Type B pancreatic cell (in vitro differentiated cells): ENCODE results near the gene C14orf132. TPM values are rescaled to one million over a fixed set of nuclear protein-coding genes. Genes with fewer than 3 reads are reported as not detected.

Experiments used
- DNase-seq: peaks from one replicate; pipeline ENCODE4 v3.0.0; 2021; ENCODE audit warnings: mixed read lengths; ENCODE audit not compliant: unreplicated experiment; ENCODE audit errors: extremely low spot score
- H3K27ac Mint-ChIP-seq: 2 replicates; pipeline ENCODE4 v1.8.0; 2021; ENCODE audit warnings: mild to moderate bottlenecking, mixed read lengths
- H3K27me3 Mint-ChIP-seq: 2 replicates; pipeline ENCODE4 v1.8.0; 2021; ENCODE audit warnings: mixed read lengths
- H3K36me3 Mint-ChIP-seq: 2 replicates; pipeline ENCODE4 v1.8.0; 2021; ENCODE audit warnings: mixed read lengths
- H3K4me1 Mint-ChIP-seq: one replicate; pipeline ENCODE4 v1.8.0; 2021; ENCODE audit warnings: mixed read lengths; ENCODE audit not compliant: unreplicated experiment
- H3K4me3 Mint-ChIP-seq: 2 replicates; pipeline ENCODE4 v1.8.0; 2021; ENCODE audit warnings: mild to moderate bottlenecking, mixed read lengths
- H3K9me3 Mint-ChIP-seq: 2 replicates; pipeline ENCODE4 v1.8.0; 2021; ENCODE audit warnings: mixed read lengths
- CTCF ChIP-seq: fragments of 200-600 bp; sonication (generic); conservative IDR thresholded peaks from 2 replicates; pipeline ENCODE4 v1.5.0; 2021; ENCODE audit warnings: antibody characterized with exemption, mild to moderate bottlenecking
- total RNA-seq: library from RNA; stranded (reverse); gene quantifications from 2 replicates; pipeline ENCODE4 v1.2.1, GENCODE V29; 2021; ENCODE audit warnings: low replicate concordance

C14orf132 gene
- total RNA-seq, 1 donor from 2014 or later: 57.4 TPM

- Mint-ChIP-seq H3K27ac (no peak overlapping the region), H3K4me3 (no peak overlapping the region), H3K4me1 (peaks cover 30% of the 10 kb centered on the region), H3K27me3 (no peaks in the 10 kb centered on the region), H3K36me3 (peaks cover 9% of the 10 kb centered on the region), H3K9me3 (no peaks in the 10 kb centered on the region)
- DNase-seq: no peak
- TF ChIP-seq CTCF: no peak
Measured at GRCh38 chr14:96051231-96051630, 12.1 kb downstream of the C14orf132 start.

- peak; percentile 29 for TF ChIP-seq CTCF
- DNase-seq: no peak
- H3K27ac Mint-ChIP-seq: no peak overlapping the region
- H3K36me3 Mint-ChIP-seq: peaks cover 9% of the 10 kb centered on the region
- peaks cover 37% of the 10 kb centered on the region for H3K4me1 Mint-ChIP-seq
- H3K4me3 Mint-ChIP-seq: no peak overlapping the region
- no peaks in the 10 kb centered on the region for H3K9me3 Mint-ChIP-seq
- no peaks in the 10 kb centered on the region for H3K27me3 Mint-ChIP-seq
Measured at GRCh38 chr14:96051642-96052540, 12.7 kb downstream of the C14orf132 start.

- Mint-ChIP-seq H3K9me3 (no peaks in the 10 kb centered on the region), H3K4me1 (peaks cover 39% of the 10 kb centered on the region), H3K4me3 (no peak overlapping the region), H3K36me3 (peaks cover 9% of the 10 kb centered on the region), H3K27ac (no peak overlapping the region), H3K27me3 (no peaks in the 10 kb centered on the region)
- no peak for TF ChIP-seq CTCF
- no peak for DNase-seq
Measured at GRCh38 chr14:96052541-96053247, 13.5 kb downstream of the C14orf132 start.

GRCh38 chr14:96053248-96053599 is 14.1 kb downstream of the C14orf132 start:
- Mint-ChIP-seq H3K36me3 (peaks cover 9% of the 10 kb centered on the region), H3K9me3 (no peaks in the 10 kb centered on the region), H3K4me3 (no peak overlapping the region), H3K27me3 (no peaks in the 10 kb centered on the region), H3K27ac (no peak overlapping the region), H3K4me1 (peaks cover 43% of the 10 kb centered on the region)
- no peak for TF ChIP-seq CTCF
- DNase-seq: no peak

GRCh38 chr14:96053600-96054381 is 14.6 kb downstream of the C14orf132 start:
- no peaks in the 10 kb centered on the region for H3K27me3 Mint-ChIP-seq
- H3K4me1 Mint-ChIP-seq: peaks cover 47% of the 10 kb centered on the region
- no peaks in the 10 kb centered on the region for H3K9me3 Mint-ChIP-seq
- peaks cover 10% of the 10 kb centered on the region for H3K36me3 Mint-ChIP-seq
- no peak for TF ChIP-seq CTCF
- H3K27ac Mint-ChIP-seq: no peak overlapping the region
- DNase-seq: no peak
- no peak overlapping the region for H3K4me3 Mint-ChIP-seq
